Epithelial cell of proximal tubule (primary cell): ENCODE results near the gene CTBP1. TPM values are rescaled to one million over a fixed set of nuclear protein-coding genes. Genes with fewer than 3 reads are reported as not detected.

ENCODE experiments used
- DNase-seq: peaks from one replicate; pipeline ENCODE4 v3.0.0-alpha.2; 2011; ENCODE audit warnings: low read depth
- H3K4me3 ChIP-seq: 2 replicates; pipeline ENCODE4 v1.5.1; 2011; ENCODE audit warnings: low read depth, mild to moderate bottlenecking, low read length
- CTCF ChIP-seq: conservative IDR thresholded peaks from 2 replicates; pipeline ENCODE4 v1.5.1; 2012; ENCODE audit warnings: low read depth, mild to moderate bottlenecking, low read length
- total RNA-seq: library from RNA; depleted of rRNA; stranded (reverse); fragments of >200 nt; gene quantifications from 2 replicates; pipeline ENCODE4 v1.2.3, GENCODE V29; 2015

Gene CTBP1
- total RNA-seq, 1 donor from 2014 or later: 334 TPM

DNA sequence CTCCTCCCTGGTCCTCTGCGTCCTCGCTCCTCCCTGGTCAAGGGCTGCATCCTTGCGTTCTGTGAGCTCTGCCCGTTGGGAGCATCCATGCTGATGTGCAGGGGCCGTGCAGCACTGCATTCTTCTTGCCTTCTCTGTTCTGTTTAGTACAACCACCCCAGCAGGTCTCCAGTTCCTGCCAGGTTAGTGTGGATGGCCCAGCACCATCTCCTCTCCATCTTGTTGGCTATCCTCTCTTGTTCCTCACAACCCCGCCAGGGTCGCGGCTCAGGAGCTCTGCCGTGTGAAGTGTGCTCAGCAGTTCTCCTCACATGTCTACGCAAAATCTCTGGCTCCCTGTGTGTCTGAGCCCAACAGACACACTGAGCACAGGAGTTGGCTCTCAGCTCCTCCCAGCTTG lies 30.3 kb upstream of the CTBP1 start:
- TF ChIP-seq CTCF: no peak
- no peak for DNase-seq

GRCh38 chr4:1277667-1278665 lies 29.0 kb upstream of the CTBP1 start:
- no peak overlapping the region for H3K4me3 ChIP-seq
- peak; percentile 28 for TF ChIP-seq CTCF
- DNase-seq: no peak

More for the DNA sequence above, 30.3 kb upstream of the CTBP1 start:
- H3K4me3 ChIP-seq: no peak overlapping the region

GRCh38 chr4:1276984-1277383 lies 28.1 kb upstream of the CTBP1 start:
- no peak for TF ChIP-seq CTCF
- DNase-seq: no peak
- no peak overlapping the region for H3K4me3 ChIP-seq

GRCh38 chr4:1274871-1275270 lies 25.9 kb upstream of the CTBP1 start:
- no peak for DNase-seq
- no peak overlapping the region for H3K4me3 ChIP-seq
- no peak for TF ChIP-seq CTCF

GRCh38 chr4:1271686-1272085 lies 22.8 kb upstream of the CTBP1 start:
- no peak for TF ChIP-seq CTCF
- no peak for DNase-seq
- H3K4me3 ChIP-seq: no peak overlapping the region

DNA sequence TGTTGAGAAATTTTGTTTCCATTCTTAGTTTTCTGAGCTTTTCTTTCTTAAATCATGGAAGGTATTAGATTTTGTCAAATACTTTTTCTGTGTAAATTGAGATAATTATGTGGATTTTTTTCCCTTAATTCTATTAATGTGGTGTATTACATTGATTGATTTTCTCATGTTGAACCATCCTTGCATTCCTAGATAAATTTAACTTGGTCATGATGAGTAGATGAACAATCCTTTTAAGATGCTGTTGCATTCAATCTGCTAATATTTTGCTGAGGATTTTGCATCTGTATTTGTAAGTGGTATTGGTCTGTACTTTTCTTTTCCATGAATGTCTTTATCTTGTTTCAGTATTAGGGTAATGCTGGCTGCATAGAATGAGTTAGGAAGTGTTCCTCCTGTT lies 20.3 kb upstream of the CTBP1 start:
- TF ChIP-seq CTCF: no peak

More for the DNA sequence above, 20.3 kb upstream of the CTBP1 start:
- no peak for DNase-seq
- H3K4me3 ChIP-seq: no peak overlapping the region
